Hematopoietic multipotent progenitor cell treated with erythropoietin and hydrocortisone succinate and interleukin-3 and kit ligand, for 15 days (in vitro differentiated cells): ENCODE measurements around the gene PPP2CA.
"Not testable (repeated sequence)": the region's sequence is repeated elsewhere in the genome, so short reads cannot be mapped to it uniquely, and the experiment has no call there.

Experiments
- DNase-seq: peaks from one replicate; pipeline ENCODE4 v3.0.0-alpha.2; 2015; ENCODE audit warnings: low spot score

PPP2CA gene

GRCh38 chr5:134189031-134189430 is 36.8 kb downstream of the PPP2CA start:
- no peak for DNase-seq

DNA sequence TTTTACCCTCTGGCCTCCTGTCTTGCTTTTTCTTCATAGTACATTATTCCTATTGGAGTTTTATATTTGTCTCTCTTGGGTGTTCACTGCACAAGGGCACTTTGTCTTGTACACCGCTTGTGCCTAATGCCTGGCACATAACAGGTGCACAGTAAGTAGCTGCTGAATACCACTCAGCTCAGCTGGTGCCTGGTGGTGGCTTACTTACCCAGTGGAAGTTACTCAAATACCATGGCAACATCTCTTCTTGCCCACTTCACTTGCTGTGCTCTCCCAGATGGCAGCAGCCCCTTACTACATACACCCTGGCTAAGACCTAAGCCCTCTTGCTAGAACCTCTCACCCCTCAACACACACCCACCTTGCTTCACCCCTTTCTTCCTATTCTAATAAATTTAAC is 37.8 kb downstream of the PPP2CA start:
- DNase-seq, result no peak

GRCh38 chr5:134184155-134185135 is 41.4 kb downstream of the PPP2CA start:
- DNase-seq, result peak; percentile 85

- DNase-seq, result no peak
These were observed 42.4 kb downstream of the PPP2CA start for GRCh38 chr5:134183481-134183880.

DNA sequence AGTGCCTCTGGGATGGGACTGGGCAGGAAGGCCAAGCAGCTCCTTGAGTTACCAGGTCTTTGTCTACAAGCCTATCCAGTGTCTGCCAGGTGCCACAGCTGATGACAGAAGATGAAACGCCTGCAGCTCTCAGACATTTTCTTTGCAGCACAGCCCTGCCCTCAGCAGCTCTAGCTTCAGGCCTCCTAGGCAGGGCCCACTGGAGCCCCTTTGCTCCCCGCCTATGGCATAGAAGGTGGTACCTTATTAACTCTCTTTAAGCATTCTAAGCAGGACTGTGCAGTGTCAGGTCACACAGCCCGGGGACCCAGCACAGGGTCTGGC is 47.8 kb downstream of the PPP2CA start:
- DNase-seq, result no peak

GRCh38 chr5:134177369-134178095 is 48.3 kb downstream of the PPP2CA start:
- DNase-seq, result no peak

GRCh38 chr5:134176511-134177368 is 49.1 kb downstream of the PPP2CA start, which contains the start of gene SKP1:
Gene SKP1 (minus strand): TSS chr5:134176950. CDS start chr5:134174022, 2,928 bp downstream.
- peak; percentile 90 for DNase-seq

DNA sequence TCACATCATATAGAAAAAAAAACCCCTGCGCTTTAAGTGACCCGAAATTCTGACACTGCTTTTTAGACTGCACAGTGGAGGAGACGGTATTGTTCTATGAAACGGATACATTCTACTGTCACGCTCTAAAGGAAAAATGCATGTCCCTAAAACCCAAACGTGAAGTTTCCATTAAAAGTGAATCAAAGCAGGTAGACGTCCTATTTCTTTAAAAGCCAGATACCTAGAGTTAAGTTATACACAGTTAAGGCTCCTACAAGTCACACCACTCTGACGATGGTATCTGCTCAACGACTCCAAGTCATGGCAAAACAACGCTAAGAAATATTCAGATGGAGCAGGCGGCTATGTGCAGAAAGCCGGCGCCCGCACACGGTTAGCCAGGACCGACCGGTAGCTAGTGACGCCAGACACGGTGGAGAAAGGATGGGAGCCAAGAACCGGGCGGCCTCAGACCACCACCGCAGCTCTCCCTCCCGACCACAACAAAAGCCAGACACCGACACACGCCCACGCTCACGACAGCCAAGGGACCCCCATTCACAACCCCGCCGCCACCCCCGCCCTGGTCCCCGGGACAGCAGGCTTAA is 49.9 kb downstream of the PPP2CA start:
- peak; percentile 50 for DNase-seq

DNA sequence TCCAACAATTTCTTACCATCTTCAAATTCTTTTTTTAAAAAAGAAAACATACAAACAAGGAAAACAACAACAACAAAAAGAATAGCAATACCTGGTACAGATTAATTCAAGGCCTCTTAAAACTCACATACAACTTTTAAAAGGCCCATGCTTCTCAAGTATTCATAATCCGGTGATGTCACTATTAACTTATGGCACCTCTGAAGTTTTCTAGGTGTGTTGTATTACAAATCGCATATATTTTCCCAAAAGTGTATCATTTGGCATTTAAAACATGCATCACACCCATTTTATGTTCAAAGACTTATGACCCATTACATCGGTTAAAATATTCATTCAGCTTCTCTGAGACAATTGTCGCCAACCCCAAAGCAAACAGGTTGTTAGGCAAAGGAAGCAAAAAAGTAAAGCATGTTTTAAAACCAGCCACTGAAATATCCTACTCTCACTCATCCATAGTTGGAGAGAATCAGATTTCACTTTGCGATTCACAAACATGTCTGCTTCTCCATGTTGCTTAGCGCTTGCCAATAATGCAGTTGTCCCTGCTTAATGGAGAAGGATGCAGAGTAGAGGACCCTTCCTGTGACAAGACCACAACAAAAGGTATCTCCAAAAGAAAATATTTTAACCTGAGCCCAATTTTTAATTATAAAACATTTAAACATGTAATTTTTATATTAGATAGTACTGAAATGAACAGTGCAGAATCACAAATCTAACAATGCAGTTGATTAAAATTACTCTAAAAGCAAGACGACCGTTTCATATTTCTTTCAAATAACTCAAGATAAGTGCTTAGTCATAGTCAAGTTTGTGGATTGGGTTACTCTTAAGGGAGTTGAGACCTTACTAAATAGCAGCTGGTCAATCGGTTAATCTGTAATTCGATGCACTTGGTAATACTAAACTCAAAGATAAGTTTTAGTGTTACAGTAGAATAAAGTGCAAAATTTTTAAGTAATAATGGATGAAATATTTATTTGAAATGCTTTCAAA is 50.7 kb downstream of the PPP2CA start:
- DNase-seq, result peak; percentile 60

- peak; percentile 29 for DNase-seq
These were observed 53.9 kb downstream of the PPP2CA start for GRCh38 chr5:134171972-134172371.

DNA sequence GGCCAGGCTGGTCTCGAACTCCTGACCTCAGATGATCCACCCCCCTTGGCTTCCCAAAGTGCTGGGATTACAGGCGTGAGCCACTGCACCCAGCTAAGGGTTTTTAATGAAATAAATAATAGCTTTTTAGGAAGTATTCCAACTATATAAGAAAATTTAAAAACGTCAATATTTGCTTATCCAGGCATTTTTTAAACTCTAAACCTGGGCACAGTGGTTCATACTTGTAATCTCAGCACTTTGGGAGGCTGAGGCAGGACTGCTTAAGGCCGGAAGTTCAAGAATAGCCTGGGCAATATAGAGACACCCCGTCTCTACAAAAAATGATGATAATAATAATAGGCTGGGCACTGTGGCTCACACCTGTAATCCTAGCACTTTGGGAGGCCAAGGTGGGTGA is 63.3 kb downstream of the PPP2CA start:
- no peak for DNase-seq

GRCh38 chr5:134161513-134162395 is 64.1 kb downstream of the PPP2CA start:
- no peak for DNase-seq

DNA sequence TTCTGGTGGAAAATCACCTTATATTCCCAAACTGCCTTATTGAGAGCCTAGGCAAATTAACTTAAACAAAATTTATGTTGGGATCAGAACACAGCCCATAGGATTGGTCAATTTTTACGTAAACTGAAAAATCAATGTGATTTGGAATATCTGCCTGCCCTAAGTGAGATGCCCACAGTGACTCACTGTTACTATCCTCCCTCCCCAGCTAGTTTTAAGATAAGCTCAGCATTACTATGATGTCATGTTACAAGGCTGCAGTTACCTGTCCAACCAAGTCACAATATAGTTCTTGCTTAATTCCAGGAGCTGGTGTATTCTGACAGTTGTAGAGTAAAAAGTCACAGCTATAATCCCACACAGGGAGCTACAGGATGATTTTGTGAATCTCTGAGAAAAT is 72.2 kb downstream of the PPP2CA start:
- DNase-seq, result no peak

- no peak for DNase-seq
These were observed 72.6 kb downstream of the PPP2CA start for GRCh38 chr5:134153241-134153640.

DNA sequence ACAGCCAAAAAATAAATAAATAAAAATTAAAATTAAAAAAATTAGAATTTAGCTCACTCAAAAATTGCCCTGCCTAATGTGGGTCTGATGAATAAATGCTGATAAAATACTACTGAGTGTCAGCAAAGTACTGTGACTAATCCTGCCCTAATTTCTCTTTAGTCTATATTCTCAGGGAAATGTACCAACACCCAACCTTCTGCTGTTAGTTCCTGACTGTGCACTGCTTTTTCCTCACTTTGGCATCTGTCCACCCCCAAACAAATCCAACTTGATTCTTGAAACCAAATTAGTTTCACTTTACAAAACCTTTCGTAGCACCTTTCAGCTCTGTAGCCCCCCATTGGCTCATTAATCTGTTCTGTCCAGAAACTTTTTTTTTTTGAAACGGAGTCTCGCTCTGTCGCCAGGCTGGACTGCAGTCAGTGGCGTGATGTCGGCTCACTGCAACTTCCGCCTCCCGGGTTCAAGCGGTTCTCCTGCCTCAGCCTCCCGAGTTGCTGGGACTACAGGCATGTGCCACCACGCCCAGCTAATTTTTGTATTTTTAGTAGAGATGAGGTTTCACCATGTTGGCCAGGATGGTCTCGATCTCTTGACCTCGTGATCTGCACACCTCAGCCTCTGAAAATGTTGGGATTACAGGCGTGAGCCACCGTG is 73.6 kb downstream of the PPP2CA start:
- DNase-seq, result not testable (repeated sequence)

GRCh38 chr5:134151723-134152122 is 74.2 kb downstream of the PPP2CA start:
- DNase-seq, result no peak

GRCh38 chr5:134149571-134150303 is 76.1 kb downstream of the PPP2CA start:
- no peak for DNase-seq

GRCh38 chr5:134148986-134149539 is 76.8 kb downstream of the PPP2CA start:
- no peak for DNase-seq
